ENCODE measurements around the gene LRRC66. TPM values are rescaled to one million over a fixed set of nuclear protein-coding genes. Genes with fewer than 3 reads are reported as not detected.

Gene LRRC66
- total and polyA plus RNA-seq, 11 donors = 0.11 to 0.56 (median 0.27) TPM

DNA sequence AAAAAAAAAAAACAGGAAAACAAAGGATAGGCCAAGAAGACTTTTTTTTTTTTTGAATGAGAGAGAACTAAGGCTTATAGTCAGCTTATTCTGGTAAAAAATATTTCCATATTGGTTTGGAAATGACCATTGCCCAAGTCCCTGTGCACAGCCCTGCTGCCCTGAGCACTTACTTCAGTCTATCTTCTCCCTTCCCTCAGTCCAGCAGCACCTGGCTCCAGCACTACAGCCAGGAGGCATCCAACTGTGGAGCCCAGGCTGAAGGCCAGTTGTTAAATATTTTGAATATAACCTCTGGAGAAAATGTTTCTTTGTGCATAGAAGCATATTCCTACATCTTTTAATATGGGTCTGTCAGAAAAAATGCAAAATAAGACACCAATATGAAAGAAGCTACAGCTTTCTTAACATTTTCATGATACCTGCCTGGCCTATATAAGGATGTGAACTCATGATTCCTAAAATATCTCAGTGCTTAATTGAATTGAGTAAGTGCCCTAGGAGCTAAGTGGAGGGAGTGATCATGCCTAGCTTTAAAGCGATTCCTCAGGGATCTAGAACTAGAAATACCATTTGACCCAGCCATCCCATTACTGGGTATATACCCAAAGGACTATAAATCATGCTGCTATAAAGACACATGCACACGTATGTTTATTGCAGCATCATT is 14.4 kb downstream of the LRRC66 start:
- no peaks in the 10 kb centered on the region for H3K4me1 ChIP-seq
- WGBS, 4 donors = 75 to 96% (median 89%) methylated on average over 1 to 2 of the region's 2 CpGs
- intact Hi-C loops (cut with DNase I) = no loop called here
- no peak for DNase-seq
- peaks cover 0 to under 1% (median 0%) of the 10 kb centered on the region in 9 donors for H3K36me3 ChIP-seq
- no peaks in the 10 kb centered on the region for H3K27me3 ChIP-seq
- H3K4me3 ChIP-seq = no peak overlapping the region
- TF ChIP-seq, protein P1, sequence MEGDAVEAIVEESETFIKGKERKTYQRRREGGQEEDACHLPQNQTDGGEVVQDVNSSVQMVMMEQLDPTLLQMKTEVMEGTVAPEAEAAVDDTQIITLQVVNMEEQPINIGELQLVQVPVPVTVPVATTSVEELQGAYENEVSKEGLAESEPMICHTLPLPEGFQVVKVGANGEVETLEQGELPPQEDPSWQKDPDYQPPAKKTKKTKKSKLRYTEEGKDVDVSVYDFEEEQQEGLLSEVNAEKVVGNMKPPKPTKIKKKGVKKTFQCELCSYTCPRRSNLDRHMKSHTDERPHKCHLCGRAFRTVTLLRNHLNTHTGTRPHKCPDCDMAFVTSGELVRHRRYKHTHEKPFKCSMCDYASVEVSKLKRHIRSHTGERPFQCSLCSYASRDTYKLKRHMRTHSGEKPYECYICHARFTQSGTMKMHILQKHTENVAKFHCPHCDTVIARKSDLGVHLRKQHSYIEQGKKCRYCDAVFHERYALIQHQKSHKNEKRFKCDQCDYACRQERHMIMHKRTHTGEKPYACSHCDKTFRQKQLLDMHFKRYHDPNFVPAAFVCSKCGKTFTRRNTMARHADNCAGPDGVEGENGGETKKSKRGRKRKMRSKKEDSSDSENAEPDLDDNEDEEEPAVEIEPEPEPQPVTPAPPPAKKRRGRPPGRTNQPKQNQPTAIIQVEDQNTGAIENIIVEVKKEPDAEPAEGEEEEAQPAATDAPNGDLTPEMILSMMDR (IDR thresholded peaks at IDR 0.05) = no peak
- TF ChIP-seq POLR2A (IDR thresholded peaks at IDR 0.05) = no peak
- no peak for ATAC-seq
- peaks cover 0 to 13% (median 0%) of the 10 kb centered on the region in 12 donors for H3K9me3 ChIP-seq
- no peak overlapping the region for H3K27ac ChIP-seq

DNA sequence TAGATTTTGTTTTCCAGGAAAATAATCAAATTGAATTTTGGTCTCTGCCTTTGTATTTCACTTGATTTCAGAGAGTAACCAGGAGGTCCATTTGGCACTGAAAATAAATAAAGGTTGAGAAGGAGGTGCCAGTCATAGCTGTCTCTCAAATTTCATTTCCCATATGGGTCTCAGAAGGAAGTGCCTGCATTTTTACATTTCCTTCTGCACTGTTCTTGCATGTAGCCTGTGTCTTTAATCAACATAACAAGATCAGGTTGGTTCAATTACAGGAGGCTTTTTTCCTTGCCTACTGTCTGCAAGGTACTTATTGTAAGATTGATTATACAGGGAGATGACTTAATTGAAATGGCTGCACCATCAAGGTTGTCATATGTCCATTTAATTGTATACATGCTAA is 15.7 kb downstream of the LRRC66 start:
- DNase-seq = no peak
- ATAC-seq = no peak
- intact Hi-C loops (cut with DNase I) = no loop called here
- Histone ChIP-seq H3K4me3 (no peak overlapping the region), H3K27ac (no peak overlapping the region), H3K27me3 (no peaks in the 10 kb centered on the region), H3K4me1 (no peaks in the 10 kb centered on the region), H3K36me3 (no peaks in the 10 kb centered on the region), H3K9me3 (peaks cover 0 to 8% (median 0%) of the 10 kb centered on the region in 12 donors)
- TF ChIP-seq, protein P1 (IDR thresholded peaks at IDR 0.05) = no peak
- TF ChIP-seq POLR2A (IDR thresholded peaks at IDR 0.05) = no peak

DNA sequence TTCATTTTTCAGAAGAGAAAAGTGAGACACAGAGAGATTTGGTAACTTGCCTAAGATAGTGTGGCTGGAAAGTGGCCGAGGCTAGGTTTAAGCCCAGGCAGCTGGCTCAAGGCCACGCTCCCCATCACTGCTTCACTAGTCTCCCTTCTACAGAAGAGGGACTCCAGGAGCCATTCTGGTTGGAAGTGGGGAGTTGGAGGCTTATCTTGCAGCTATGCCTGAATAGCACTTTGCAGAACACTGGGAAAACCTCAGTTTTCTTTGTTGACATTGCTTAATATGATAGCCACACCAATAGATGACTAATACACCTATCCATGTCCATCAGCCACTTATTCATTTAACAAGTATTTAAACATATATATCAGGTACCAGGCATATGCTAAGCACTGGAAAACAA is 18.5 kb downstream of the LRRC66 start:
- 79 to 91% (median 83%) methylated on average over 2 of the region's 2 CpGs for WGBS, 4 donors
- TF ChIP-seq, protein P1 (IDR thresholded peaks at IDR 0.05) = no peak
- TF ChIP-seq POLR2A (IDR thresholded peaks at IDR 0.05) = no peak
- intact Hi-C loops (cut with DNase I) = no loop called here

DNA sequence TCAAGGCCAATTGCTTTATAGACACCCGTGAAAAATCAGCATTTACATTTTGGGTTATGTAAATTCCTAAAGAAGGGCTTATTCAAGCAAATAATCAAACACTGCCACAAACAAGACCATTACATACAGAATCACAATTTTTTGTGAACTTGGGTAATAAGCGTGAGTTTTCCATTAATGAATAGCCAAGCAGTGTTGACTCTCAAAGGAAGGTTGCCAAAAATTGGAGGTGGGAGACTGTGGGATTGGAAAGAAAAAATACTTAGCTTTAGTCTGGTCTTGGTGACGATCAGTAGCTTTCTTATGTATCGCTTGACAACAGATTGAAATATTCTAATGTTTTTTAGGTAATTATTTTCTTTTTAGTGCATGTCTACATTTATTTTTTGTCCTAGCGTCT is 20.9 kb downstream of the LRRC66 start:
- no peak overlapping the region for H3K4me3 ChIP-seq
- H3K4me1 ChIP-seq = no peaks in the 10 kb centered on the region
- H3K27ac ChIP-seq = no peak overlapping the region
- no peaks in the 10 kb centered on the region for H3K9me3 ChIP-seq
- intact Hi-C loops (cut with DNase I) = no loop called here
- no peak for ATAC-seq
- H3K27me3 ChIP-seq = no peaks in the 10 kb centered on the region
- no peak for DNase-seq
- TF ChIP-seq, protein P1 (IDR thresholded peaks at IDR 0.05) = no peak
- no peak for TF ChIP-seq POLR2A (IDR thresholded peaks at IDR 0.05)
- 83 to 96% (median 94%) methylated on average over 5 of the region's 5 CpGs for WGBS, 4 donors
- H3K36me3 ChIP-seq = no peaks in the 10 kb centered on the region

More for the DNA sequence above, 18.5 kb downstream of the LRRC66 start:
- ATAC-seq (no peak), DNase-seq (no peak)
- H3K9me3 ChIP-seq = no peaks in the 10 kb centered on the region
- no peaks in the 10 kb centered on the region for H3K27me3 ChIP-seq
- H3K27ac ChIP-seq = no peak overlapping the region
- no peaks in the 10 kb centered on the region for H3K4me1 ChIP-seq
- no peaks in the 10 kb centered on the region for H3K36me3 ChIP-seq
- H3K4me3 ChIP-seq = no peak overlapping the region

Data from heart left ventricle (tissue), 16 donors.